Activated T-helper 1 cell treated with anti-CD3 and anti-CD28 coated beads, Interleukin-2, amount 50 U/mL, for 16 hours (primary cell): ENCODE results near the gene ARF5.

ENCODE experiments used
- DNase-seq, 2 donors: peaks; one replicate each; pipeline ENCODE4 v3.0.0-alpha.2; 2020; ENCODE audit warnings: low read depth in 1 of 2, low spot score in 1 of 2

Gene ARF5

GRCh38 chr7:127588697-127589482 is 679 bp downstream of the ARF5 start:
- peak; percentile 10 to 17 for DNase-seq

DNA sequence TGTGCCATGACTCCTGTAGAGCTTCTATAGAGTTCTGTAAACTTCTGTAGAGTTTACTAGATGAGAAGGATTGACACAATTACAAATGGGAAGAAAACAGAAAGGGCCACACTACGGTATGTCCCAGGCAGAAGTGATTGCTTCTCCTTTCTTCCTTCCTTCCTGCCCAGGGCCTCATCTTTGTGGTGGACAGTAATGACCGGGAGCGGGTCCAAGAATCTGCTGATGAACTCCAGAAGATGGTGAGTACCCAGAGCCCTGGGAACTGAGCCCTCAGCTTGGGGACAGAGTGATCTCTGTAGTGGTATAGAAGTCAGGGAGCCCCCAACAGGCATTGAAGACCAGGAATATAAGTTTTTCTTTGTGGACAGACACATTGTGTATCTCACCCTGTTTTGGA is 1.7 kb downstream of the ARF5 start:
- no peak for DNase-seq

DNA sequence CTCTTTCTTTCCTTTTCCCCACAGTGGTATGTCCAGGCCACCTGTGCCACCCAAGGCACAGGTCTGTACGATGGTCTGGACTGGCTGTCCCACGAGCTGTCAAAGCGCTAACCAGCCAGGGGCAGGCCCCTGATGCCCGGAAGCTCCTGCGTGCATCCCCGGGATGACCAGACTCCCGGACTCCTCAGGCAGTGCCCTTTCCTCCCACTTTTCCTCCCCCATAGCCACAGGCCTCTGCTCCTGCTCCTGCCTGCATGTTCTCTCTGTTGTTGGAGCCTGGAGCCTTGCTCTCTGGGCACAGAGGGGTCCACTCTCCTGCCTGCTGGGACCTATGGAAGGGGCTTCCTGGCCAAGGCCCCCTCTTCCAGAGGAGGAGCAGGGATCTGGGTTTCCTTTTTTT is 3.0 kb downstream of the ARF5 start:
- DNase-seq: no peak

GRCh38 chr7:127591591-127591990 is 3.4 kb downstream of the ARF5 start:
- DNase-seq: no peak

DNA sequence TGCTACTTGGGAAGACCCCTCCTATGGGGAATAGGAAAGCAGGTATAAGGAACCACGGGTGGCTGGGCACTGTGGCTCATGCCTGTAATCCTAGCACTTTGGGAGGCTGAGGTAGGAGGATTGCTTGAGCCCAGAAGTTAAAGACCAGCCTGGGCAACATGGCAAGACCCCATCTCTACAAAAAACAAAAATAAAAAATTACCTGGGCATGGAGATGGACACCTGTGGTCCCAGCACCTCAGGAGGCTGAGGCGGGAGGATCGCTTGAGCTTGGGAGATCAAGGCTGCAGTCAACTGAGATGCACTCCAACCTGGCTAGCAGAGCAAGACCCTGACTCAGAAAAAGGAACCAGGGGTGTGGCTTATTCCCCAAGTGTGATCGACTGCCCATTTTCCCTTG is 4.3 kb downstream of the ARF5 start:
- DNase-seq: no peak

DNA sequence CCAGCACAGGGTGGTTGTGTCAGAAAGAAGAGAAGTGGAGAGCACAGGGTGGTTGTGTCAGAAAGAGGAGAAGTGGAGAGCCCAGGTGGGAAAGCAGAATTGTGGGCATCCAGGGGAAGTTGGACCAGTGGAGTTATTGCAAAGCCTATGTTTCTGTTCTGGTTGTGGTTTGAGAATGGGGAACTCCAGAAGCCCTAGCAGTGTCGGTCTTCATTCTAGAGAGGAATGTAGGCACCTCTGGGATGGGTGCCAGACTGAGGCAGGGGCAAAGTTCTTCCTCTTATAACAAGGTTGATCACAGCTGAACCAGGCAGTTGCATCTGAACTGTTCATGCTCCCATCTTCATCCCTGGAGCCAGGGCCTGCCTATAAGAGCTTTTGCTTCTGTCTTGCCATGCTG is 6.3 kb downstream of the ARF5 start:
- no peak for DNase-seq

GRCh38 chr7:127595737-127596136 is 7.5 kb downstream of the ARF5 start:
- no peak for DNase-seq

DNA sequence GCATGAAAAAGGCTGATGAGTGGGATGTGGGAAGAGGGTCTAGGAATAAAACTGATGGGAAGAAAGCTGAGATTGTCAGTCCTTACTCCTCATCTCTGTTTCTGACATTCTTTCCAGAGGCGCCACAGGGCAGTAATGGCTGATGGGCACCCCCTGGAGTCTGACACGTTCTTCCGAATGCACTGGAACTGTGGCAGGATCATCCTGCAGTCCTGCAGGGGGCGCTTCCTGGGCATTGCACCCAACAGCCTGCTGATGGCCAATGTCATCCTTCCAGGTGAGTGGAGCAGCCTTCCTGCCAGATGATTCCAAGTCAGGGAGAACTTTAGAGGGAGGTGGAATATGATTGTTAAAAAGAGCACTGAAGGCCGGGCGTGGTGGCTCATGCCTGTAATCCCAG is 10.1 kb downstream of the ARF5 start:
- DNase-seq: no peak

DNA sequence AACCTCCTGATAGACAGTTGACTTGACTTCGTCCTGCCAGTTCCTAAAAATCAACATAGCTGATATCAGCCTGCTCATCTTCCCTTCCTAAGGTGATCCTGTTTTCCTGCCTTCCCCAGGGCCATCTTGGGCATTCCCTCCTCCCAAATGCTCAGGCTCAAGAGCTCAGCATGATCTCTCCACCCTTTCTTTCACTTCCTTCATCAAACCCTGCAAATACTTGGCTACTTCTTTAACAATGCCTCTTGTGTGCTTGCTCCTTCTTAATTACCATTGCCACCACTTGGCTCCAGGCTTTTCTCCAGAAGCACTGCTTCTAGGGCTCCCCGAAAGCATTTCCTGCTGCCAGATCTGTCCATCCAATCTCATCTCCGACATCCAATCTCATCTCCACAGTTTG is 12.7 kb downstream of the ARF5 start:
- no peak for DNase-seq

DNA sequence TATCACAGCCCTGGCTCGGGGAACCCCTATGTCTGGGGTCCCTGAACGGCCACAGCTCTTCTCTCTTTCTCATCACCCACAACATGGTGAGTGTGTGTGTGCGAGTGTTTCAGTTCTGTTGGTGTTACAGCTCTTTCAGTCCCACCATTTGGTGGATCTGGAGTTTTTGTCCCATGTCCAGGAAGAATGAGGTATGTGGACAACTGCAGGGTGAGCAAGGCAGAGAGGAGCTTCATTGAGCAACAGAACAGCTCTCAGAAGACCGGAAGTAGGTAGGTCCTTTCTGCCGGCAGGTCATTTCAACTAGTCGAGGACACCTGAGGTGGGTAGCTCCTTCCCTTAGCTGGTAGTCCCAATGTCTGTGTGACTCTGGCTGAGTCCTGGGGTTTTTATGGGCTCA is 20.2 kb downstream of the ARF5 start:
- DNase-seq: no peak

- no peak for DNase-seq
Observed at GRCh38 chr7:127609297-127609696, 21.1 kb downstream of the ARF5 start.

DNA sequence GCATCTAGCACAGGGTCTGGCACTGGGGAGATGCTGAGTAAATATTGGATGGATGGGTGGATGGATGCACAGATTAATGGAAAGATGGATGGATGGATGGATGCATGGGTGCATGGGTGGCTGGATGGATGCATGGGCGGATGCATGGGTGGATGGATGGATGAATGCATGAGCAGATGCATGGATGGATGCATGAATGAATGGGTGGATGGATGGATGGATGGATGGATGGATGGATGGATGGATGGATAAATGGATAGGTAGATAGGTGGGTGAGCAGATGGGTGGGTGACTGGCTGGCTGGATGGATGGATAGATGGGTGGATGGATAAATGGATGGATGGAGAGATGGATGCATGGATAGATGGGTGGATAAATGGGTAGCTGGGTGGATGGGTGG is 24.1 kb downstream of the ARF5 start:
- DNase-seq: no peak

- DNase-seq: no peak
Observed at GRCh38 chr7:127616724-127617123, 28.5 kb downstream of the ARF5 start.

- no peak for DNase-seq
Observed at GRCh38 chr7:127618042-127618441, 29.8 kb downstream of the ARF5 start, which contains the start of gene PAX4. Gene PAX4, minus strand, starts transcription at chr7:127618142. Its CDS starts 2,214 bp downstream, at chr7:127615928.

DNA sequence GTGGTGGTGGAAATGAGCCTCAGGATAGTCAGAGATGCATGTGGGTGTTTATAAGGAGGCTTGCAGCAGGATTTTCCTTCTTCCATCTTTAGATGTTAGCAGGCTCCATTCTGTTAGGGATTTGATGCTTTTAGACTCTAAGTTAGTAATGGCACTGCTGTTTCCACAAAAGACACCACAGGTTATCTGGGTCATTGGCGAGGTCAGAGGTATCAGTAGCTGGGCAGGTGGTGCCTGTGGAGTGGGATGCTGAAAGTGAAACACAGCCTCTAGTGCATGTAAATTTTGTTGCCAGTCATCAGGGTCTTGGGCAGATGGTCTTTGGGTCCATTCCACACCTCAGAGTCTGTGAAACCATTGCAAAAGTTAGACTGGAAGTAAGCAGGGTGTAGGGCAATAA is 30.6 kb downstream of the ARF5 start:
- no peak for DNase-seq

GRCh38 chr7:127619681-127620405 is 31.6 kb downstream of the ARF5 start:
- DNase-seq: no peak

- no peak for DNase-seq
Observed at GRCh38 chr7:127620406-127621233, 32.4 kb downstream of the ARF5 start.

DNA sequence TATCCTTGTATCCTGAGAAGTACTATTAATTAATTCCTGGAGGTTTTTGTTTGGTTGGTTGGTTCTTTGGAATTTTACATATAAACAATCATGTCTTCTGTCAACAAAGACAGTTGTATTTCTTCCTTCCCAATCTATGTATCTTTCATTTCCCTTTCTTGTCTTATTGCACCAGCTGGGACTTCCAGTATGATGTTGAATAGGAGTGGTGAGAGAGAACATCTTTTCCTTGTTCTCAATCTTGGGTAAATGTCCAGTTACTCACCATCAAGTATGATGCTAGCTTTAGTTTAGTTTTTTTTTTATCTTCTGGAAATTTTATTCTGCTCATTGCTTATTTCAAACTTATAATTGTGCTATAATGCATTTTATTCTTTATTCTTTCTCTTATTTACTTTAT is 37.1 kb downstream of the ARF5 start:
- DNase-seq: no peak

DNA sequence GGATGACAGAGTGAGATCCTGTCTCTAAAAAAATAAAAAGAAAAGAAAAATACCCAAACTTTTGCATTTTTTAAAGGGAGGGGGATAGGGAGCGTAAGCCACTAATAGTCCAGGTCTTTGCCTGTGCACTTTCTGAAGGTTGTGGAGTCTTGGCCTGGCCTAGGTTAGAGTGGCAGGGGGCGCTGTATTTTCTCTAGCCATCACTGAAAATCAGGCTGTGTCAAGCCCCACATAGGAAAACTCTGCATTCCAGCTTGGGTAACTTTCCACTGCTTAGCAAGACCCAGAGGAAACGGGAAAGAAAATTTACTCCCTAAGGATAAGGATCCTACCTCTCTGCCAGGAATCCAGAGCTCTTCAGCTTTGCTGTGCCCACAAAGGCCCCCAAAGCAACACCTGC is 40.2 kb downstream of the ARF5 start:
- DNase-seq: no peak

GRCh38 chr7:127629268-127629854 is 41.1 kb downstream of the ARF5 start:
- DNase-seq: no peak

DNA sequence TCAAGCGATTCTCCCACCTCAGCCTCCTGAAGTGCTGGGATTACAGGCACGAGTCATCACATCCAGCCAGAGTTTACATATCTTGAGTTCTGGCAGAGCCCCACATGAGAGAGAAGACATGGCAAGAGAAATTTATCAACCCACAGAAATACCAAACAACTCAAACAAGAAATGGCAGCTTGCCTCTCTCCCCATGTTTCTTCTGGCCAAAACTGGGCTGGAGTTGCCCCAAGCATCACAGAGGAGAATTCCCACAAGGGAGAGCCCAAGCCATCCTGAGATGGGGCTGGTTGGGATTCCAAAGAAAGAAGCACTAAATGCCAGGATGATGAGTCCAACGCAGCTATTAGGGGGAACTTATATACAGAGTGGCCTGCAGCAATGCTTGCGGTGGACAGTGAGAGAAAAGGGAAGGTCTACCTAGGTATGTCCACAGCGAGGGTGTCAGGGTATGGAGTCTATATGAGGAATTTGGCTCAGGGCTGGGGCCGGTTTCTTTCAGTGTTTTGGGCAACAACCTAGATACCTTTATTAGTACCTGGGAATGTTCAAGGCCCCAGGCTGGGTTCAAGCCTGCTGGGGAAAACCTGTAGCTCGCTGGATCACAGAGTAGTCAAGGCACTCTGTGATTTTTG is 44.2 kb downstream of the ARF5 start:
- no peak for DNase-seq
